NT2/D1 (cell line): Measurements from ENCODE around the gene HMGCS1.

Source experiments
- SUZ12 ChIP-seq: IDR thresholded peaks from 2 replicates; pipeline ENCODE4 v1.6.1; 2011; ENCODE audit not compliant: insufficient read length, insufficient read depth; ENCODE audit errors: extremely low read depth
- YY1 ChIP-seq: IDR thresholded peaks from 2 replicates; pipeline ENCODE4 v1.6.1; 2011; ENCODE audit not compliant: insufficient read length, insufficient read depth
- ZNF274 ChIP-seq: IDR thresholded peaks from 2 replicates; pipeline ENCODE4 v1.6.1; 2011; ENCODE audit warnings: mild to moderate bottlenecking, low read depth, low read length

DNA sequence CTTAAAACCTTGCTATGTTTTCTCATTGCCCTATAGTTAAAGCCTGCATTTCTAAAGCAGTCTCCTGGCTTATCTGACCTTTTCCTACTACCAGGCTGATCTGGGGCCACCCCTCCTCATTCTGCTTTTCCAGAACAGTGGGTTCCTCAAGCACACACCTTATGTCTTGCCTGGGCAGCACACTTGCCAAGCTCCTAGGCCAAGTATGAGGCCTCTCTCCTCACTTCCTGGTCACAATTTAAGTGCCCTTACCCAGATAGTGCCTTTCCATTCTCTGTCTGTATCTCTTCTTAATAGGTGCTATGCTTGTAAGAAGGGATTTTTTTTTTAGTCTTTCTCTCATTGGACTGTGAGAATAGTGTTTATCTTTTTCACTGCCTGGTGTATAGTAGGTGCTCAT, 39.7 kb downstream of the HMGCS1 start:
- TF ChIP-seq YY1 (no peak), ZNF274 (no peak), SUZ12 (no peak)
